Lung (tissue), 12 donors: ENCODE measurements around the gene TSC22D1. TPM values are rescaled to one million over a fixed set of nuclear protein-coding genes. Genes with fewer than 3 reads are reported as not detected.
"Not testable (repeated sequence)": the region's sequence is repeated elsewhere in the genome, so short reads cannot be mapped to it uniquely, and the experiment has no call there.

ENCODE experiments used
- ATAC-seq: fragments of 200-7000 bp; cut with Tn5 transposase; one replicate; pipeline ENCODE4 v1.9.1; 2020; ENCODE audit warnings: moderate number of reproducible peaks; ENCODE audit not compliant: insufficient read depth, low FRiP score
- DNase-seq, 3 donors: peaks; one replicate each; pipeline ENCODE4 v3.0.0-alpha.2; 2013 to 2017
- H3K27ac ChIP-seq, 2 donors: one replicate each; pipeline ENCODE4 v1.5.1; 2013; ENCODE audit warnings: mild to moderate bottlenecking in 2 of 2, moderate library complexity in 2 of 2, control low read depth in 1 of 2, inconsistent platforms in 1 of 2, low read depth in 1 of 2, low read length in 1 of 2
- H3K27me3 ChIP-seq, 3 donors: one replicate each; pipeline ENCODE4 v1.5.1; 2013; ENCODE audit warnings: low read length in 2 of 3; ENCODE audit not compliant: control insufficient read depth in 3 of 3, insufficient read depth in 3 of 3
- H3K36me3 ChIP-seq, 4 donors: one replicate each; pipeline ENCODE4 v1.5.1; 2013; ENCODE audit warnings: low read length in 4 of 4, mild to moderate bottlenecking in 1 of 4, moderate library complexity in 1 of 4; ENCODE audit not compliant: control insufficient read depth in 4 of 4, insufficient read depth in 4 of 4
- H3K4me1 ChIP-seq, 5 donors: one replicate each; pipeline ENCODE4 v1.5.1; 2013; ENCODE audit warnings: low read length in 5 of 5, mild to moderate bottlenecking in 2 of 5, moderate library complexity in 1 of 5; ENCODE audit not compliant: control insufficient read depth in 5 of 5, insufficient read depth in 5 of 5
- H3K4me3 ChIP-seq: one replicate; pipeline ENCODE4 v1.5.1; 2013; ENCODE audit warnings: mild to moderate bottlenecking, control low read depth, moderate library complexity
- H3K9ac ChIP-seq, 2 donors: one replicate each; pipeline ENCODE4 v1.5.1; 2013; ENCODE audit warnings: low read length in 2 of 2, control low read depth in 1 of 2; ENCODE audit not compliant: insufficient read depth in 1 of 2
- H3K9me3 ChIP-seq, 4 donors: one replicate each; pipeline ENCODE4 v1.5.1; 2013; ENCODE audit warnings: low read length in 3 of 4, mild to moderate bottlenecking in 1 of 4, moderate library complexity in 1 of 4; ENCODE audit not compliant: control insufficient read depth in 4 of 4, insufficient read depth in 3 of 4
- CTCF ChIP-seq: IDR thresholded peaks from 2 replicates; pipeline ENCODE4 v1.5.1; 2012; ENCODE audit warnings: mild to moderate bottlenecking; ENCODE audit errors: control extremely low read depth, extremely low read depth
- WGBS, 2 donors: extraction: QIAGEN DNeasy Blood & Tissue Kit; methylation state at CpG; one replicate each; pipeline ENCODE4 v1.1.7; 2013; 5-methylcytosine and 5-hydroxymethylcytosine counted together
- polyA plus RNA-seq, 2 donors: library from polyadenylated mRNA; stranded (reverse); fragments of 200-250 nt; gene quantifications; one replicate each; pipeline ENCODE4 v1.2.1, GENCODE V29; 2013
- total RNA-seq, 2 donors: library from RNA; depleted of rRNA in 1 of 2; stranded (reverse); fragments of >200 nt in 1 of 2; gene quantifications; one replicate each; pipeline ENCODE4 v1.2.1, GENCODE V29; 2014 to 2021
- donor health status: control.
- donor health status: control.
- donor health status: Bipolar disorder and iron deficiency.
- donor health status: healthy.
- donor health status: DM: yes; HTN: yes; CAD: no.

TSC22D1 gene
- total and polyA plus RNA-seq, 4 donors = 77.0 to 179 (median 123) TPM

GRCh38 chr13:44566601-44567000 is 9.5 kb downstream of the TSC22D1 start:
- Histone ChIP-seq H3K36me3 (no peaks in the 10 kb centered on the region), H3K4me3 (no peak overlapping the region), H3K27ac (no peak overlapping the region), H3K9me3 (no peaks in the 10 kb centered on the region), H3K4me1 (peaks cover 0 to 6% (median 0%) of the 10 kb centered on the region in 5 donors), H3K27me3 (no peaks in the 10 kb centered on the region), H3K9ac (no peak overlapping the region)
- no peak for TF ChIP-seq CTCF
- ATAC-seq = no peak
- DNase-seq = no peak

- H3K9ac ChIP-seq = no peak overlapping the region
- H3K27ac ChIP-seq = no peak overlapping the region
- H3K27me3 ChIP-seq = no peaks in the 10 kb centered on the region
- no peak for TF ChIP-seq CTCF
- no peak overlapping the region for H3K4me3 ChIP-seq
- H3K36me3 ChIP-seq = no peaks in the 10 kb centered on the region
- no peaks in the 10 kb centered on the region for H3K9me3 ChIP-seq
- peaks cover 0 to 6% (median 0%) of the 10 kb centered on the region in 5 donors for H3K4me1 ChIP-seq
- 96 to 98% methylated on average over 3 of the region's 3 CpGs for WGBS, 2 donors
- DNase-seq (no peak), ATAC-seq (no peak)
These were observed 10.2 kb downstream of the TSC22D1 start for GRCh38 chr13:44565881-44566280.

- no peaks in the 10 kb centered on the region for H3K27me3 ChIP-seq
- H3K36me3 ChIP-seq = no peaks in the 10 kb centered on the region
- no peak for TF ChIP-seq CTCF
- H3K9me3 ChIP-seq = no peaks in the 10 kb centered on the region
- no peak for ATAC-seq
- peaks cover 0 to 6% (median 0%) of the 10 kb centered on the region in 5 donors for H3K4me1 ChIP-seq
- H3K4me3 ChIP-seq = no peak overlapping the region
- no peak overlapping the region for H3K27ac ChIP-seq
- 94 to 99% methylated on average over 2 of the region's 2 CpGs for WGBS, 2 donors
- H3K9ac ChIP-seq = no peak overlapping the region
- no peak for DNase-seq
These were observed 11.2 kb downstream of the TSC22D1 start for GRCh38 chr13:44564936-44565335.

GRCh38 chr13:44562853-44563252 is 13.3 kb downstream of the TSC22D1 start:
- H3K4me1 ChIP-seq, ATAC-seq, H3K36me3 ChIP-seq, H3K9ac ChIP-seq, H3K9me3 ChIP-seq, H3K27ac ChIP-seq, H3K4me3 ChIP-seq, H3K27me3 ChIP-seq, DNase-seq: not testable (repeated sequence)
- WGBS, 2 donors = 92 to 94% methylated on average over 6 of the region's 6 CpGs
